DMS79 (cell line): ENCODE results near the gene CD300C.
"Not testable (repeated sequence)": the region's sequence is repeated elsewhere in the genome, so short reads cannot be mapped to it uniquely, and the experiment has no call there.

ENCODE experiments used
- DNase-seq: peaks from one replicate; lab custom pipeline; 2025; lab: John Stamatoyannopoulos, UW

The CD300C gene

DNA sequence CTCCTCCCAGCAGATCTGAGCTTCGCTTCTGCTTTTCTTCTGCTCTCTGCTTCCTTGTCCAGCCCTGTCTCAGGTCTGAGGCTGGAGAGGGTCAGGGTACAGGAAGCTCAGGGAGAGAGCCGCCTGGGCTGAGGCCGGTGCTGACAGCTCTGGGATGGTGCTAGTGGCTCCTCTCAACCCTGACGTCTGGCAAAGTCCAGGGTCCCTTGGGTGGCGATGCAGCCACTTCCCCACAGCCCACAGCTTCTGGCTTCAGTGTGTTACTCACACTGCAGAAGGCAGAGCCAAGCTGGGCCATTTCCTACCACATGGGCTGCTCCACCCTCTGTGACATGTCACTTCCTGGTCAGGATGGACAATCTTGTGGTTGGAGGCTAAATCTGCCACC is at the start of gene CD300C:
Gene CD300C, minus strand, starts transcription at position 273 of the 388 bp plus-strand sequence. CDS start 333 bp downstream, outside the sequence.
- no peak for DNase-seq

DNA sequence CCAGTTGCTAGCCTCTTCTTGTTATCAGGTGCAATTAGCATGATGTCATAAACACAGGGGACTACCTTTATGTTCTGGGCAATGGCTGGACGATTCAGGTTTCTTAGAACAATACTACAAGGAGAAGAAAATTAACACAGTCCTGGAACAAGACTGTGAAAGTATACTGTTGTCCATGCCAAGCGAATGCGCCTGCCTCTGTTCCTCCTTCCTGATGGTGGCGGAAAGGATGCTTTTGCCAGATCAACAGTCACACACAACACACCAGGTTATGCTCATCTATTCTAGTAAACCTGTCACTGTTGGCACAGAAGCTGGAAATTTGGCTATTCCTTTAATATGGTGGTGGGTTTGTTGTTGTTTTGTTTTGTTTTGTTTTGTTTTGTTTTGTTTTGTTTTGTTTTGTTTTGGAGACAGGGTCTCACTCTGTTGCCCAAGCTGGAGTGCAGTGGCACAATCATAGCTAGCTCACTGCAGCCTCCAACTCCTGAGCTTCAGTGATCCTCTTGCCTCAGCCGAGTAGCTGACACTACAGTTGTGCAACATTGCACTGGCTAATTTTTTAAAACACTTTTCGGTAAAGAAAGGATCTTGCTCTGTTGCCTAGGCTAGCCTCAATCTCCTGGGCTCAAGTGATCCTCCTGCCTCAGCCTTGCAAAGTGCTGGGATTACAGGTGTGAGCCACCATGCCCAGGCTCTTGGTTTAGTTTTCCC is 49.3 kb upstream of the CD300C start:
- no peak for DNase-seq

DNA sequence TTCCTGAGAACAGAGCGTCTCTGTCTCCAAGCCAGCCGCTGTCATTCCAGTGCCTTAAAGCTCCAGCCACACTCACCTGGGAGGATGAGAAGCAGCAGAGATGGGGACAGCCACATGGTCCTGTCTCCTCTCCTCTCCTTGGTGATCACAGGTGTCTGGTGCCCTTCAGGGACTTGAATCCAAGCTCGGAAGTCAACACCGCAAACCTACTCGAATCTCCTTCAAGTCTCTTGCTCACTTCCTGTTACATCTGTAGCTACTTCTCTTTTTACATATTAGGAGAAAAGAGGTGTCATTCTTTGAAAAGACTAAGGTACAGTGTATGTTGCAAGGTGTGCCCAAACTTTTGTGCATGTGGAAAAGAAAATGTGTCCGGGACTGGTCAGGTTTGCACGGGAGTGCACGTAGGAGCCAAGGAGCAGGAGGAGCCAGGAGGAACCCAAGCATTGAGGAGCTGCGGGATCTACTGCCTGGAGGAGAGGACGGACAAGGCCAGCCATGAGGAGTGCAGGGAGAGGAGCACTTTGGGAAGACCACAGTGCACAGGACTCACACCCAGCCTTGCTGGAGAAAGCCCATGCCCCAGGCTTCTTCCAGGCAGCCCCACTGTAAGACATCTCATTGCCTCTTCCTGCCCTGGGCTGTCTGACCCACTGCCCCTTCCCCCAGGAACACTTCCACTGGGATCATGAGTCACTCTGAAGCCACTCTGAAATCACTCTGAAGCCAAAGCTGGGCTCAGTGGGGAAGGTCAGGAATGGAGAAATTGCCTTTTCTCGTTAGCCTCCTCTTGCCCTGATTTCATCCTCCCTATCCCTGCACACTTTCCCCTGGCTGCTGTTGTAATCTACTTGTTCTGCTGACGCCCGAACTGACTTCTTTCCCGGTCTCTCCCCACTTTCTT is 46.4 kb upstream of the CD300C start, which contains the start of gene CD300LD:
Gene CD300LD, minus strand, starts transcription at position 197 of the 904 bp plus-strand sequence. Its CDS starts 81 bp downstream, at position 116.
- no peak for DNase-seq

DNA sequence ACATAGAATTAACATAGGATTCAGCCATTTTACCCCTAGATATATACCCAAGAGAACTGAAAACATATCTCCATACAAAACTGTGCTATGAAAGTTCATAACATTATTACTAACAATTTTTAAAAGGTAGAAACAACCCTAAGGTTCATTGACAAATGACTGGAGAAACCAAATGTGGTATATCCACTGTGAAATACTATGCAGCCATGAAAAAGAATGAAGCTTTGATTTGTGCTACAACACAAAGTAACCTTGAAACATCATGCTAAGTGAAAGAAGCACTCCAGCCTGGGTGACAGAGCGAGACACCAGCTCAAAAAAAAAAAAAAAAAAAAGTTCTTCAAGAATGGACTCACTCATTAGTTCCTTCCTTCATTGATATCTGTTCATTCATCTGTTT is 45.6 kb upstream of the CD300C start:
- DNase-seq: no peak

DNA sequence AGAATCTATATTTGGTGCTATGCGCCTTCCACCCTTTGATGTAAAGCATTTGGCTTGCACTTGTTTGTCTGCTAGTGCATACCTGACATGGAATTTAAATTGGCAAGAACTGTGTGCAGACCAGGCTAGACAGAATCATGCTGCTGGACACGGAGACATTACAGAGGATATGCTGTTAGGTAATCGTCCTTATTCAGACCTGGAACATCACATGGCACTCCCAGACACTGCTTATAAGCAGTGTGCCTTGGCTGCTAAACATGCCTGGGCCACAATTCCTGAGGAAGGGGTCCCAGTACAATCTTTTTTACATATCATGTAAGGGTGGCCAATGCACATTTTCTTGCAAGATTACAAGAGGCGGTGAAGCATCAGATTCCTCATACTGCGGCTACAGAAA is 39.8 kb upstream of the CD300C start:
- no peak for DNase-seq

DNA sequence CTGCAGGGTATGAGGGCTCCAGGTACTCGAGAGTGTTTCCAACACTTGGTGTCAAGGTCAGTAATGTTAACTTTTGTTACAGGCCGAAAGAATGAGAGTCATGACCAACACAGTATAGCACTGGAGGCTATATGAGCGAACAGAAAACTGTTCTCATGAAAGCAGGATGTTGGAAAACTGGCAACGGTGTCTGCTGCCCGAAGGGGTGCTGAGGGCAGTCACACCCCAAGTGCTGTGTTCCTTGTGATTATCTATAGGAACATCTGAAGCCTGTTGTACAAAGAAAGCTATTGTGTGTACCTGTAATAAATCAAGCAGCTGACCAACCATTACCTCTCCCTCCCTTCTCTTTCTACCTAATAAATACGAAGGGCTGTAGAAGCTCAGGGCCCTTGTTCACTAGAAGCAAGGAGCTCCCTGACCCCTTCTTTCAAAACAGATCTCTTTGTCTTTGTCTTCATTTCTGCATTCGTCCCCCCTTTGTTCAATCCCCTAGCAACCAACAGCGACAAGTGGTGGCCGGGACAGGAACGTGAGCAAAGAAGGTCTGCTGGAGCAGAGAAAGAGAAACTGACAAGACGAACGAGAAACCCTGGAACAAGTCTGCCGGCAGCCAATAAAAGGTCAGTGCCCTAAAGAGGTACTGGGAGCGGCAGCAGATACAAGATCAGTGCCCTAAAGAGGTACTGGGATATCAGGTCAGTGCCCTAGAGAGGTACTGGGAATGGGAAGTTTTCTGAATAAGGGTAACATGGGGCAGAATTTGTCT is 38.6 kb upstream of the CD300C start:
- DNase-seq: no peak

DNA sequence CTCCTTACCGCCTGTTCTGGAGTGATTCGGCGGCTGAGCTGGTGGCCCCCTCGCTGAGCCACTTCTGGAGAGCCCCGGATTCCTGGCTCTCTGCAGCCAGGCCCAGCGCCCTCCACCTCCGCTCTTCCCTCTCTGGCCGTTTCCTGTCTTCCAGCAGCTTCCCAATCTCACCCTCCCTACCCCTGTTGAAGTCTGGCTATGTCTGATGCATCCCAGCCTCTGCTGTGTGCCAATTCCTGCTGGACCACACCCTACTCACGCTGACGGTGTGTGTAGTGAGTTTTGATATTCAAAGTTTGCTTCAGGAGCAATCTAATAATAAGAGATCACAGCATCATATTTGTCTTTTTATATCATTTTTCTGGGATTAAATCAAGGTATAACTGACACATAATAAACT is 36.7 kb upstream of the CD300C start:
- DNase-seq: no peak

DNA sequence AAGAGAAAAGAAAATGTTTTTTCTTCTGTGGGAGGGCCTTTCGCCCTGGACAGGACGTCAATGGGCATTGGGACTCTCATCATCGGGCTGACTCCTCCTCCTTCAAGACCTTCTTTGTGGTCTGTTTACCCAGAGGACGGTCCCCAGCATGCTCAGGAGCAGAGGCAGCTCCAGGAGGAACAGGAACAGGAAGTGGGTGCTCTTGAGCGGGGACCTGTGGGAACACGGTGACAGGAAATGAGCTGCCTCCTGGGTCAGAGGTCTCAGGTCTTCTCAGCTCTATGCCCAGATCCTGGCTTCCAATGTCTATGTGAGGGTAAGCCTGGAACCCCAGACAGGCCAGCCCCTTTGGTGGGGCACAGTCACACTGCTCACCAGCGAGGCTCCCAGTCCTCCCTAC is 34.0 kb upstream of the CD300C start:
- no peak for DNase-seq

DNA sequence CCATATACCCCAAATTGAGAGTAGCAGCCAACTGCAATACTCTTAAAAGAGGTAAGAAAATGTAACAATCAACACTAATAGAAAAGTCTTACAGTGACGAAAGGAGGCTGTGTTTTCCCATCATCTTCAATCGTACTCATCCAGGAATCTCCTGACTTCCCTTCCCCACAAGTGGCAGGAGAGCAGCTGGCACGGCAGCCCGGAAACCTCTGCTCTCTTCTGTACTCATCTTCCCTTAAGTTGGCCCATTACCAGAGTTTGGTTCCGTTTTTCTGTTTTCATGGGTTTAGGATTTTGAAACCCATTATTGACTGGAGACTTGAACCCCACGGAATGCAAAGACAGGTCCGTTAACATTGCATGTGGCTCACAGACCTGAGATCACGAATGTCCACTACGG is 33.1 kb upstream of the CD300C start:
- DNase-seq: no peak

DNA sequence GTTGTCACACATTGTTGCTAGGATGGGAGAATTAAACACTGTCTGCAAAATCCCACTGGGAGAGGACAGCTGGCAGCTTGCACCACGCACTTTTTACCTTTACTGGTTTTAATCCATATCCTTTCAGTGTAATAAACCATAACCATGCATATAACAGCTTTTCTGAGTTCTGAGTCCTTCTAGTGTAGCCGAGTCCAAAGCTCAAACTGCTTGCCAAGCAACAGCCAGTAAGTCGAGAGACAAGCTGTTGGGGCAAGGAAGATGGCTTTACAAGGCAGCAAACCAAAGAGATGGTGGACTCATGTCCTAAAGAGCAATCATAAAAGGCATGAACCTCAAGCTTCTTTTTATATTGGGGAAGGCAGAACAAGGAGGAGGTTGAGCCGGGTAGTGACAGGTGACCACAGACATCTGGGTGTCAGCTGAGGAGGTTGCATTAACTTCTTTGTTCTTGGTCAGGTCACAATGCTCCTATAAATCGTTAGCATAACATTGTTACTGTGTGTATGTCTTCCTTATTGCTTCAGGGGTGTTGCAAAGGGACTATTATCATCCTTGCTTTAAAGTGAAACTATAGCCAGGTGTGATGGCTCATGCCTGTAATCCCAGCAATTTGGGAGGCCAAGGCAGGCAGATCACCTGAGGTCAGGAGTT is 28.7 kb upstream of the CD300C start:
- DNase-seq: no peak

DNA sequence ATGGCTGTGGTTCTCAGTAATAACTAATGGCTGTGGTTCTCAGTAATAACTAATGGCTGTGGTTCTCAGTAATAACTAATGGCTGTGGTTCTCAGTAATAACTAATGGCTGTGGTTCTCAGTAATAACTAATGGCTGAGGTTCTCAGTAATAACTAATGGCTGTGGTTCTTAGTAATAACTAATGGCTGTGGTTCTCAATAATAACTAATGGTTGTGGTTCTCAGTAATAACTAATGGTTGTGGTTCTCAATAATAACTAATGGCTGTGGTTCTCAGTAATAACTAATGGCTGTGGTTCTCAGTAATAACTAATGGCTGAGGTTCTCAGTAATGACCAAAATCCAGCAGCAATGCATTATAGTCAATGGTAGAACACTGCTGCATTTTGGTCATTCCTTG is 27.7 kb upstream of the CD300C start:
- DNase-seq: not testable (repeated sequence)

DNA sequence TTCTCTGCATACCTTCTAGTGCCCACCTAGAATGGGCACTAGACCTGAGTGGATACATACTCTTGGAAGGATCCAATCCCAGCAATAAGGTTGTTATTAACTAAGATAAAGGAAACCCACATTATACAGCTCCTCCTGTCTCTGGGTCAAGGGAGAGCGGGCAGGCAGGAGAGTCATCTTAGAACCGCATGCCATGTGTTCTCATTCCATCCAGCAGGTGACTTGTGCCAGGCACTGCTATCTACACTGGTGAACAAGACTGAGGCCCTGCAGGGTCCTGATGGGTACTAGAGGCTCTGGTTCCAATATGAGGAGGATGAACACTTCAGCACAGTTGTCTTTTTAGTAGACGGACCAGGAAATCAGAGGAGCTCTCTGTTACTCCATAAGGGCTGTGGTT is 27.3 kb upstream of the CD300C start:
- DNase-seq: no peak

DNA sequence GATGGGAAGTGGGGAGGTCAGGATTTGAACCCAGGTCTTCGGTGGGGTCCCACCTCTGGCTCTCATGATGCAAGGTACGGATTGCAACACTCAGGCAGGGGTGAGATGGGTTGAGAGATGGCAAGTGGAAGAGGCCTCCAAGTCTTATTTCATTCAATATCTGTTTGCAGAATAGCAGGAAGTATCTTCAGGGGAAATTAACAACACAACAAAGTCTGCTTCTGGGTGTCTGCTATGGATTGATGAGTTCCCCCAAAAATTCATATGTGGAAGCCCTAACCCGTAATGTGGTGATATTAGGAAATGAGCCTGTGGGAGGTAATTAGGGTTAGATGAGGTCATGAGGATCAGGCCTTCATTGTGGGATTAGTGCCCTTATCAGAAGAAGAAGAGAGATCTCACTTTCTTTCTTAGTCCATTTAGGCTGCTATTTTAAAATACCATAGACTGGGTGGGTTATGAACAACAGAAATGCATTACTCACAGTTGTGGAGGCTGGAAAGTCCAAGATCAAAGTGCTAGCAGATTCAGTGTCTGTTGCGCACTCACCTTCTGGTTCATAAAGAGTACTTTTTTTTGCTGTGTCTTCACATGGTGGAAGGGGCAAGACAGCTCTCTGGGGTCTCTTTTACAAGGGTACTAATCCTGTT is 25.8 kb upstream of the CD300C start:
- DNase-seq: no peak

DNA sequence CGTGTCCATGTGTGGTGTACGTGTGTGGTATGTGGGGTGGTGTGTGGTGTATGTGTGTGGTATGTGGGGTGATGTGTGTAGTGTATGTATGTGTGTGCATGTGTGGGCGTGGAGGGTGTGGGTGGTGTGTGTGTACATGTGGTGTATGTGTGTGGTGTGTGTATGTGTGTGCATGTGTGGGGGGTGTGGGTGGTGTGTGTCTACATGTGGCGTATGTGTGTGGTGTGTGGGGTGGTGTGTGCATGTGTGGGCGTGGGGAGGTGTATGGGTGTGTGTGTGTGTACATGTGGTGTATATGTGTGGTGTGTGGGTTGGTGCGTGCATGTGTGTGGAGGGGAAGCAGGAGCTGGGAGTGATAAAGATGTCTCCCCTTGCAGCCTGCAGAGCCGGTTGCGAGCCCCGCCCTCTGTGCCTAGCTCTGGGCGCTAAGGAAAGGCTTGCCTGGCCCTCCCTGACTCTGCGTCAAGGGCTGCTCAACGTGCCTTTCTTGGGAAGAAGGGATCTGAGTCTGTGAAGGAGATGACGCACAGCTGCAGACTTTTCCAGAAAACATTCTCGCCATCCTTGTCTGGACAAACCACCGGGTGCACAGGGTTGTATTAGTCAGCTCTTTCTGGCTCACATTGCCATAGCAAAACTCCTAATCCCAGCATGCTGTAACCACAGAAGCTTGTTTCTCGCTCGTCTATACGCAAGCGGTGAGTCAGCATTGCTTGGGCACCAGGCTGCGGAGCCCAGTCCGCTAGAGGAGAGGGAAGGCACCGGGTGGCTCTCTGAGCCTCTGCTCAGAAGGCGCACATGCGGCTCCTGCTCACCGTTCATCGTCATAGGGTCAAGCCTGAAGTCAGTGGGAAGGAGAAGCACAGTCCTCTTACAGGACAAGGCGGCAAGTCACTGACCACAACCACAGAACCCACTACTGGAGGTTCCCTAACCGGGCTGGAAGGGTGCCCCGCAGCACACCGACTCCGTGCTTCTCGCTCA is 23.4 kb upstream of the CD300C start:
- no peak for DNase-seq

DNA sequence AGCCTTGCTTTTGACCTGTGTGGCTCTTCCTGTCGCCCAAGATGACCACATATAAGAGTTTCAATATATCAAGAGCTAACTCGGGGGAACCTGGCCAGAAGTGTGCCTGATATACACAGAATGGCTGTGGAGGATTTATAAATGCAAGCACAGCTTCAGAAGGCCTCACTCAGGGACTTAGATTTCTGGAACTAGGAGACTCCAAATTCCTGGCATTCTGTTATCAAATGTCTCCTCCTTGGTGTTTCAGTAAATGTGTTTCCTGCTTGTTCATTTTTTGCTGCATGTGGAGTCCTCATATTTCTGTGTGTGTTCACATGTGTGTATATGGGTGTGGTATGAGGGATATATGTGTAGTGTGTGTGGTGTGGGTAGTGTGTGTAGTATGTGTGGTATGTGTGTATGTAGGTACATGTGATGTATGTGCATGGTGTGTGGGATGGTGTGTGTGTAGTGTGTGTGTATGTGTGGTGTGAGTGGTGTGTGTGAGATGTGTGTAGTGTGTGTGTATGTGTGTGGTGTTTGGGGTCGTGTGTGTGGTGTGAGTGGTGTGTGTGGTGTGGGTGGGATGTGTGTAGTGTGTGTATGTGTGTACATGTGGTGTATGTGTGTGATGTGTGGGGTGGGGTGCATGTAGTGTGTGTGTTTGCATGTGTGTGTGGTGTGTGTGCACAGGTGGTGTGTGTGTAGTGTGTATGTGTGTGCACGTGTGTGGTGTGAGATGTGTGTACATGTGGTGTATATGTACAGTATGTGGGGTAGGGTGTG is 22.4 kb upstream of the CD300C start:
- DNase-seq: no peak

DNA sequence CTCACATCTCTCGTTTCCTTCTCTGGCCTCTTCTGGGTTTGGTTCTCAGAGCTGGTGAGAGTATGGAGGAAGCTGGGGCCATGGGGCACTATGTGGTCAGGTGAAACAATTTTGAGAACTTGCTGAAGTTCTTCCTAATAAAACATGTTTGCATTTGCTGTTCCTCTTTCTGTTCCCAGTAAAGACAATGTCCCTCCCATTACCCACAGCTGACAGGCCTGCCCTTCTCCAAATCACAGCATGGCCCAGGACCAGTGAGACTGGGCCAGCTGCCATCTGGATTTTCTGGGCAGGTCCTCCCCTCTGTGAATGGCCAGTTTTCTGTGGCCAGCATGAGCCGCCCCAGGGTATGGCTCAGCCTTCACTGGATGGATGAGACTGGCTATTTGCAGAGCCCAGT is 21.5 kb upstream of the CD300C start, which contains the start of gene CD300H:
Gene CD300H, minus strand, starts transcription at position 113 of the 400 bp plus-strand sequence.
- no peak for DNase-seq

DNA sequence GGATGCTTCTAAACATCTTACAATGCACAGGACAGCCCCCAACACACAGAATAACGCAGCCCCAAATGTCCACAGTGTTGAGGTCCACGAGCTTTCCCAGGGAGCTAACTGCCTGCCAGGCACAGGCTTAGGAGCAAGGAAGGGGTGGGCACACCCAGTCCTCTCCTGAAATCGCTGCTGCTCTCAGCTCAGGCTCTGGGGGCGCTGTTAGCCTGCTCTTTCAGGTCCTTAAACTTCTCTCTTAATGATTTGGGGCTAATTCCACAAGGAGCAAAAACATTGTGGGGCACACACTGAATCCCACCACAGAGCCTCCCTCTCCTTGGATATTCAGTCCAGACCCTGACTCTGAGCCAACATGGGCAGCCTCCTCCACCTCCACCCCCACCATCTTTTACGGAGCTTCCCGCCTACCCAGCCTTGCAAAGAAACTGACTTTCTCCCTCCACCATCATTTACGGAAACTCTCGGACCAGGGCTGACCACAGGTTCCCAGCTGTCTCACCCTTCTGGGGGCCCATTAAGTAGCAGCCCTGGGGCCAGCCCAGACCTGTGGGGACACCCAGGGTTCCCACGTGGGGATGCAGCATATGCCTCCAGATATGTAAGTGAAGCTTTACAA is 20.3 kb upstream of the CD300C start:
- DNase-seq: no peak

DNA sequence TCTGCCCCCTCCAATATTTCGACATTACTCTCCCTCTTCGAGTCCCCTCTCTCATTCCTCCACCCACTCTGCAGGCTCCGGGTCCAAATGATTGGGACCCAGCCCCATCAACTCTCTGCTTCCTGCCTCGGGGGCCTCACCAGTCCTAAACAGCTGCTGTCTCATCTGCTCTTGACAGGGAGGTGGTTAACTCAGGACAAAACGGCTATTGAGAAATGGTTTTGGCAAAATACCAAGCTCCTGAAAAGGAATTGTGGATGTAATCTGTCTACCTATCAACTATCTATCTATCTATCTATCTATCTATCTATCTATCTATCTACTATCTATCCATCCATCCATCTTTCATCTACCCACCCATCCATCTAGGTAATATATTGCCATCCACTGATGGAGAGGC is 19.2 kb upstream of the CD300C start:
- DNase-seq: no peak

DNA sequence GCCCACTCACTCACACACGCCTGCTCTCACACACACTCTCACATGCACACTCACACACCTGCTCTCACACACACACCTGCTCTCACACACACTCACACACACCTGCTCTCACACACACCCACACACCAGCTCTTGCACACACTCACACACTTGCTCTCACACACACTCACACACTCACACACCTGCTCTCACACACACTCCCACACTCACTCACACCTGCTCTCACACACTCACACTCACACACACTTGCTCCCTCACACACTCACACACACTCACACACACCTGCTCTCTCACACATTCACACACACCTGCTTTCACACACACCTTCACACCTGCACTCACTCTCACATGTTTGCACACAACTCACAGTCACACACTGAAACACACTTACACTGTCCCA is 17.4 kb upstream of the CD300C start:
- no peak for DNase-seq
